ENCODE data around the gene PAEP.

- TF ChIP-seq CTCF (IDR thresholded peaks at IDR 0.05) (no peak), POLR2AphosphoS5 (IDR thresholded peaks at IDR 0.05) (no peak)
Observed at GRCh38 chr9:135577256-135577655, 15.7 kb downstream of the PAEP start.
